Hepatic stellate cell (primary cell): ENCODE results near the gene SH3BGR.

Experiments
- DNase-seq: peaks from one replicate; pipeline ENCODE4 v3.0.0; 2011; ENCODE audit warnings: low spot score

Gene SH3BGR

DNA sequence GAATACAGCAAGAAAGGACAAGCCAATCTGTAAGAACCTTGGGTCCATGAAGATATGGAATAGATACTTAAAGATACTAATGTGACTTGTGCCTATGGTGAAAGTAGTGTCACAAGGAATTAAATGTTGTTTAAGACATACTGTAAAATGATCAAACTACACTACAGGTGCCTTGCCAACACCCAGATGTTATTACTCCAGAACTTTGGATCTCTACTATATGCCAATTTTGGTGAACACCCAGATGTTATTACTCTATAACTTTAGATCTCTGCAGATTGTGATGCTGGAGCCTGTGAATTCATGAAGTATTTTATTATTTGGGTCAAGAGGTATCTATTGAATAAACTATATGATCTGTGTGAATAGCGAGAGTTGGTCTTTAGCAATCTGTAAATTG lies 101.1 kb downstream of the SH3BGR start:
- no peak for DNase-seq

DNA sequence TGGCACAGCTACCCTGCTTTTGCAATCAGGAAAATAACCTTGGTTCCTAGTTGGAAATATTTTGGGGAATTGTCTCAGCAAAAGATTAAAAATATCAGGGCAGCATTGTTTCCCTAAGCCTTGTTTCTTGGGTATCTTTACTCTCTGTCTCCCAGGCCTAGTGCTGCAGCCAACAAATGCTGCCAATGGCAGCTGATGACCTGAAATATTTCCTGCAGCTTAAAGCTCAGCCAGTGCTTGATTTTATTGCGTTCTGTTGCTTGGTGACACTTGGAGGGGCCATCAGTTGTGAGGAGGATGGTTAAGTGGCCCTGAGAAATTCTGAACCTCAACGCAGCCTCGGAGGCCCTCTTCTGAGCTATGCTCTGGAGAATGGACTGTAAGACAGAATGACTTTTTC lies 101.6 kb downstream of the SH3BGR start:
- DNase-seq, result no peak

DNA sequence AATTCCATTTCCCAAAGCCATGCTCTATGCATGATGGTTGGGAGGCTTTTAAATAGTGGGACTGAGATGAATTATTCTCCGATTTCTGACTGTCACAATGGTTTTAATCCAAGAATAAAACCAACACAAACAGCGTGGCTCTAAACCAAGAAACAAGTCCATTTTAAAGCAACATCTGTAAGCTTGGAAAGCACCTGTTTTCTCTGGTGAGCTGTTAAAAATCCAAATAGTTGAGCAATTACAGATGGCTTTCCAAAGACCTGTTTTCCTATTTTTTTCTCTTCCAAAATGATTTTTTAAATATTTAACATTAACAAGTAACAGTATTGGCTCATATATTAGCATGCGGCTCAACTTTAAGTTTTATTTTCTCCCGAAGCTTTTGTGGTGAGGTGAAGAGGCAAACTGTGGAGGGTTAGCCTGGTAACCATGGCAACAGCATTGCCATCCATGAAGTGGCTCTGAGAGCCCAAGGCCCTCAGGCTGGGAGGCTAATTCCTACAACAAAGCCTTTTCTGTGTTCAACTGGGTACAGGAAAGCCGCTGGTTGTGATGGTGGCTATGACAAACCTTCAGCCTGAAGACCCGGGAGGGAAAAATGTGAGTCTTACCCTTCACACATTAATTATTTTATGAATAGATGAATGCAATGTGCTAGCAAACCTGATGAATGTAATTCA lies 104.3 kb downstream of the SH3BGR start:
- DNase-seq, result no peak

DNA sequence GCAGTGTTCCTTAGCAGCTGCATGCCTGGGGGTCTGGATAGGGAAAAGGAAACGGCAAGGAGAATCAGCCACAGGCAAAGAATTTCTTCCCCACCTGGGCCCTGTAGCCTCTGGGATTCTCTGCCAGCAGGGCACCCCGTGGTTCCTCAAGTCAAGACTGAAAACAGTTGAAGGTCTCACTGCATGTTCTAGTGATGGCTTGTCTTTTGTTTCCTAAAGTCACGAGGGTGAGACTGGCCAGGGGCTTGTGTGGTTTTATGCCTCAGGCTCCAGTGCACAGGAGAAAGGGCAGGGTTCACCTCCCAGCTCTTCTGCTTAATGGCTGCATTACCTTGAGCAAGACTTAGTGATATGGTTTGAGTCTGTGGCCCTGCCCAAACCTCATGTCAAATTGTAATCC lies 107.7 kb downstream of the SH3BGR start:
- DNase-seq, result no peak

DNA sequence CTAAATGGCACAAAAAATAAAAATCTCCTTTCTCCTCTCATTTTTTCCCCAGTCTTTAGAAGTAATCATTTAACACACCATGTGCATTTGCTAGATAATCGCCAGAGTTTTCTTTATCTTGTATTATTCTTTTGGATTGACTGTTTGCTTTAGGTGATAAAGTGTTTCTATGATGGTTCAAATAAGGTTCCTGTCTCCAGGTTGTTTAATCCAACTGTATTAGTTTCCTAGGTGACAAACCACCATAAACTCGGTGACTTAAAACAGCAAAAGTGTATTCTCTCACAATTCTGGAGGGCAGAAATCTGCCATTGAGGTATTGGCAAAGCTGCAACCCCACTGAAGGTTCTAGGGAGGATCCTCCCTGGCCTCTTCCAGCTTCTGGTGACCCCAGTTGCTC lies 109.4 kb downstream of the SH3BGR start:
- no peak for DNase-seq

DNA sequence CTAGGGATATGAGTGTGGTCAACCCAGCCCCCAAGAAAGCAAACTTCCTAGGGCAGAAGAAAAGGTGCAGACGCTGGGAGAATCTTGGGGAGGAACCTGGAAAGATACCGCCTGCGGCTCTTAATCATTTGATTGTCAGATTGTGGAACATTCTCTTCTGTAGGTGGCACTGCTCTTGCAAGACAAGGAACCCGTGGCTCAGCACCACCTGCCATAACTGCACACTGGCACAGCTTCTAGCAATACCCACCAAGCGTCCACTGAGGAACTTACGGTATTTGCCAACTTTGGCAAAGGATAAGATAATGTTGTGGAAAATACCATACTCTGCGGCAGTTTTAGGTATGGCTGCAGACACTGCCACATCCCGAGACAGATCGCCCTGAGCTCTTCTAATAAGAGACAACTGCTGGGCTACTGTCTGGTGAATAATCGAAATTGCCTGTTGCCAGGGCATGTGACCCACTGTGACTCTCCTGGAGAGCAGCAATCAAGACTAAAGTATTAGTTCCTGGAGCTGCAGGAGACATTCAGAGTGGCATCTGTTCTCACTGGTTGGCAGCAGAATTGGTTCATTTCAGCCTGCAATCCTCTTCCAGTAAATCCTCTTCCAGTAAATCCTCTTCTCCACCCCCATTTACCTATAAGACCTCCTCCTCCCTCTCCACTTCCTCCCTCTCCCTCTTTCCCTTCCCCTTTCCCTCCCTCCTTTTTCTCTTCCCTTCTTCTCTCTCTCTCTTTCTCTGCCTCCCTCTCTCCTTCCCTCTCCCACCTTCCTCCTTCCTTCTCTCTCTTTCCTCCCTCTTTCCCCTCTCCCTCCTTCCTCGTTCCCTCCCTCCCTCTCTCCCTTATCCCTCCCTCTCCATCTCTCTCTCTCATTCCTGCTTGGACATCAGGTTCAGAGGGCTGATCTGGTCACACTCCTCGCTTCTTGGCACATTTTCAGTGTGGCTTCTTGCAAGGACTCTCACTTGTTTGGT lies 111.3 kb downstream of the SH3BGR start:
- DNase-seq, result no peak

DNA sequence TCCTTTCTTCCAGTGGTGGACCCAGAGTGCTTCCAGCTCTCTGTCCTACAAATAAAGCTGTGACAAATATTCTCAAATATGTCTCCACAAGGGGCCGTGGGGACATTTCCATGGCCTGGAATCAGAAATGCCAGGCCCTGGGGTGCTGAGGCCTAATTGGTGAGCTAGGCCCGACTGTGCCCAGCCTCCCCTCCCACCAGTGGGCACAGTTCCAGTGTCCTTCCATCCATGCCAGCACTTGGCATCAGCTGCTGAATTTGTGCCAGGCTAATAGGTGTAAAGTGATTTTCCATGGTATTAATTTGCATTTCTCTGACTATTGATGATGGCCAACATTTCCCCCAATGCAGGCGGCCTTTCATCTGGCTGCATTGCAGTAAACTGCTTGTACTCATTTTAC lies 112.4 kb downstream of the SH3BGR start:
- no peak for DNase-seq
